ENCODE data around the gene ARHGEF7. TPM values are rescaled to one million over a fixed set of nuclear protein-coding genes. Genes with fewer than 3 reads are reported as not detected.

Gene ARHGEF7
- total and polyA plus RNA-seq, 8 donors: 52.8 to 86.0 (median 72.2) TPM

- peaks cover 9 to 22% of the 10 kb centered on the region in 2 donors for H3K4me1 ChIP-seq
- ATAC-seq (peak; percentile 31), DNase-seq (no peak)
- no peaks in the 10 kb centered on the region for H3K36me3 ChIP-seq
- H3K4me3 ChIP-seq: no peak overlapping the region
- H3K9me3 ChIP-seq: no peaks in the 10 kb centered on the region
- intact Hi-C loops (cut with DNase I): loop anchor here in 1 of 2 donors (5.0 kb wide), 1 partner anchor 150 kb away; no protein-coding TSS in a partner anchor
- H3K27me3 ChIP-seq: no peaks in the 10 kb centered on the region
- H3K27ac ChIP-seq: no peak overlapping the region
- no peak for TF ChIP-seq CTCF (IDR thresholded peaks at IDR 0.05)
Measured at GRCh38 chr13:111217641-111218040, 102.5 kb downstream of the ARHGEF7 start.

- H3K36me3 ChIP-seq: no peaks in the 10 kb centered on the region
- TF ChIP-seq CTCF (IDR thresholded peaks at IDR 0.05): no peak
- no peak overlapping the region for H3K4me3 ChIP-seq
- no peaks in the 10 kb centered on the region for H3K9me3 ChIP-seq
- ATAC-seq (peak; percentile 34), DNase-seq (peak in 1 of 4 donors; percentile 49)
- peaks cover 7 to 17% of the 10 kb centered on the region in 2 donors for H3K4me1 ChIP-seq
- no peak overlapping the region for H3K27ac ChIP-seq
- intact Hi-C loops (cut with DNase I): loop anchor here in 1 of 2 donors (5.0 kb wide), 1 partner anchor 152 kb away; no protein-coding TSS in a partner anchor
- no peaks in the 10 kb centered on the region for H3K27me3 ChIP-seq
Measured at GRCh38 chr13:111219280-111219679, 104.2 kb downstream of the ARHGEF7 start.

GRCh38 chr13:111219950-111220349 is 104.8 kb downstream of the ARHGEF7 start:
- DNase-seq (no peak), ATAC-seq (peak; percentile 31)
- Histone ChIP-seq H3K9me3 (no peaks in the 10 kb centered on the region), H3K4me3 (no peak overlapping the region), H3K27ac (peak overlapping the region in 1 of 2 donors; percentile 7), H3K27me3 (no peaks in the 10 kb centered on the region), H3K4me1 (peaks cover 4 to 10% of the 10 kb centered on the region in 2 donors), H3K36me3 (no peaks in the 10 kb centered on the region)
- TF ChIP-seq CTCF (IDR thresholded peaks at IDR 0.05): no peak
- intact Hi-C loops (cut with DNase I): loop anchor here in 1 of 2 donors (5.0 kb wide), 1 partner anchor 153 kb away; no protein-coding TSS in a partner anchor

GRCh38 chr13:111225166-111225565 is 110.1 kb downstream of the ARHGEF7 start:
- ATAC-seq: no peak
- TF ChIP-seq CTCF (IDR thresholded peaks at IDR 0.05): no peak
- Histone ChIP-seq H3K27me3 (no peaks in the 10 kb centered on the region), H3K27ac (no peak overlapping the region), H3K36me3 (peaks cover 0 to 23% of the 10 kb centered on the region in 2 donors), H3K9me3 (no peaks in the 10 kb centered on the region), H3K4me1 (peaks cover 1 to 10% of the 10 kb centered on the region in 2 donors), H3K4me3 (no peak overlapping the region)
- intact Hi-C loops (cut with DNase I): no loop called here
- no peak for DNase-seq

GRCh38 chr13:111225810-111226546 is 110.9 kb downstream of the ARHGEF7 start:
- intact Hi-C loops (cut with DNase I): no loop called here
- Histone ChIP-seq H3K27ac (no peak overlapping the region), H3K27me3 (no peaks in the 10 kb centered on the region), H3K4me1 (peaks cover 0 to 9% of the 10 kb centered on the region in 2 donors), H3K4me3 (no peak overlapping the region), H3K36me3 (peaks cover 0 to 28% of the 10 kb centered on the region in 2 donors), H3K9me3 (no peaks in the 10 kb centered on the region)
- DNase-seq: no peak
- ATAC-seq: peak; percentile 62
- no peak for TF ChIP-seq CTCF (IDR thresholded peaks at IDR 0.05)
